K562 (cell line): ENCODE measurements around the gene GNAZ. TPM values are rescaled to one million over a fixed set of nuclear protein-coding genes. Genes with fewer than 3 reads are reported as not detected.
A peak's percentile ranks its signal among the peaks of the same experiment; 100 is the strongest.

Source experiments
- CBFA2T3 ChIP-seq: fragments of 450-650 bp; IDR thresholded peaks from 2 replicates; pipeline ENCODE4 v1.6.1; 2017
- LARP7 ChIP-seq: fragments of 450-650 bp; IDR thresholded peaks from 2 replicates; pipeline ENCODE4 v1.6.1; 2016
- SP2 ChIP-seq: IDR thresholded peaks from 2 replicates; pipeline ENCODE4 v1.6.1; 2011; ENCODE audit warnings: mild to moderate bottlenecking, low read depth, low read length, moderate library complexity; ENCODE audit not compliant: poor library complexity, severe bottlenecking; ENCODE audit errors: extremely low read depth
- ZBTB34 ChIP-seq: fragments of 250-450 bp; sonication (Bioruptor Pico); IDR thresholded peaks from 2 replicates; pipeline ENCODE4 v1.8.0; 2021; ENCODE audit warnings: mild to moderate bottlenecking, moderate library complexity
- ZC3H11A ChIP-seq: IDR thresholded peaks from 2 replicates; pipeline ENCODE4 v1.6.1; 2012; ENCODE audit warnings: low read depth, low read length, improper control_type of control experiment
- polyA plus RNA-seq, 8 experiments: library from polyadenylated mRNA; depleted of rRNA in 4 of 8; stranded (reverse) in 5 of 8; unstranded in 3 of 8; fragments of >200 nt; fragmentation: Nextera tagmentation in 2 of 8; fragmentation: Illumina TruSeq in 1 of 8; extraction: Ambion mirVana in 2 of 8; extraction: Trizol in 1 of 8; gene quantifications; 2 replicates each; pipeline versions ENCODE4 v1.2.1 to v1.2.3, GENCODE V29; 2011 to 2014; ENCODE audit warnings: inconsistent platforms in 1 of 8, missing spikeins in 1 of 8
- total RNA-seq, 7 experiments: library from RNA; depleted of rRNA in 6 of 7; stranded (reverse); fragments of >200 nt in 6 of 7; fragmentation: Illumina TruSeq in 2 of 7; extraction: Trizol in 2 of 7; gene quantifications; 2 replicates each; pipeline versions ENCODE4 v1.2.1 to v1.2.3, GENCODE V29; 2011 to 2021; ENCODE audit warnings: low replicate concordance in 1 of 7
- TF ChIP-seq, protein P1 (sequence below), 2 experiments: fragments of 450-650 bp in 1 of 2; sonication (generic) in 1 of 2; formaldehyde crosslinking in 1 of 2; IDR thresholded peaks; 2 replicates each; pipeline versions ENCODE4 v1.7.1 to v1.9.0; 2016 to 2022; ENCODE audit warnings: inconsistent platforms in 1 of 2, mild to moderate bottlenecking in 1 of 2, missing genetic modification reagents in 1 of 2
- TF ChIP-seq, protein P2 (sequence below): fragments of 450-650 bp; formaldehyde crosslinking; IDR thresholded peaks from 2 replicates; pipeline ENCODE4 v1.4.0; 2020; ENCODE audit warnings: mild to moderate bottlenecking
- TF ChIP-seq, protein P3 (sequence below): sonication (generic); formaldehyde crosslinking; IDR thresholded peaks from 2 replicates; pipeline ENCODE4 v1.8.0; 2022; ENCODE audit warnings: mild to moderate bottlenecking, missing genetic modification reagents
- TF ChIP-seq, protein P4 (sequence below): sonication (generic); formaldehyde crosslinking; IDR thresholded peaks from 2 replicates; pipeline ENCODE4 v1.8.0; 2022; ENCODE audit warnings: missing genetic modification reagents, mild to moderate bottlenecking, borderline replicate concordance

GNAZ gene
- total and polyA plus RNA-seq, 9 of the 15 experiments (the other 6 are each of a cell fraction or from before 2014, with no cell fraction given): 0.04 to 0.22 (median 0.13) TPM; not detected in 3

GRCh38 chr22:23100124-23100801 is 29.9 kb downstream of the GNAZ start (continued):
- TF ChIP-seq, protein P1, sequence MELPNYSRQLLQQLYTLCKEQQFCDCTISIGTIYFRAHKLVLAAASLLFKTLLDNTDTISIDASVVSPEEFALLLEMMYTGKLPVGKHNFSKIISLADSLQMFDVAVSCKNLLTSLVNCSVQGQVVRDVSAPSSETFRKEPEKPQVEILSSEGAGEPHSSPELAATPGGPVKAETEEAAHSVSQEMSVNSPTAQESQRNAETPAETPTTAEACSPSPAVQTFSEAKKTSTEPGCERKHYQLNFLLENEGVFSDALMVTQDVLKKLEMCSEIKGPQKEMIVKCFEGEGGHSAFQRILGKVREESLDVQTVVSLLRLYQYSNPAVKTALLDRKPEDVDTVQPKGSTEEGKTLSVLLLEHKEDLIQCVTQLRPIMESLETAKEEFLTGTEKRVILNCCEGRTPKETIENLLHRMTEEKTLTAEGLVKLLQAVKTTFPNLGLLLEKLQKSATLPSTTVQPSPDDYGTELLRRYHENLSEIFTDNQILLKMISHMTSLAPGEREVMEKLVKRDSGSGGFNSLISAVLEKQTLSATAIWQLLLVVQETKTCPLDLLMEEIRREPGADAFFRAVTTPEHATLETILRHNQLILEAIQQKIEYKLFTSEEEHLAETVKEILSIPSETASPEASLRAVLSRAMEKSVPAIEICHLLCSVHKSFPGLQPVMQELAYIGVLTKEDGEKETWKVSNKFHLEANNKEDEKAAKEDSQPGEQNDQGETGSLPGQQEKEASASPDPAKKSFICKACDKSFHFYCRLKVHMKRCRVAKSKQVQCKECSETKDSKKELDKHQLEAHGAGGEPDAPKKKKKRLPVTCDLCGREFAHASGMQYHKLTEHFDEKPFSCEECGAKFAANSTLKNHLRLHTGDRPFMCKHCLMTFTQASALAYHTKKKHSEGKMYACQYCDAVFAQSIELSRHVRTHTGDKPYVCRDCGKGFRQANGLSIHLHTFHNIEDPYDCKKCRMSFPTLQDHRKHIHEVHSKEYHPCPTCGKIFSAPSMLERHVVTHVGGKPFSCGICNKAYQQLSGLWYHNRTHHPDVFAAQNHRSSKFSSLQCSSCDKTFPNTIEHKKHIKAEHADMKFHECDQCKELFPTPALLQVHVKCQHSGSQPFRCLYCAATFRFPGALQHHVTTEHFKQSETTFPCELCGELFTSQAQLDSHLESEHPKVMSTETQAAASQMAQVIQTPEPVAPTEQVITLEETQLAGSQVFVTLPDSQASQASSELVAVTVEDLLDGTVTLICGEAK (IDR thresholded peaks at IDR 0.05): no peak
- TF ChIP-seq, protein P1 (CRISPR knock-in tag; IDR thresholded peaks at IDR 0.05): no peak; the same call in 1 of the 2 replicates
- TF ChIP-seq ZC3H11A (0 out of 2 replicates have a peak, but pooled peaks have one; percentile 19), SP2 (peak; percentile 1), LARP7 (no peak), ZBTB34 (no peak), CBFA2T3 (peak; percentile 73)
- TF ChIP-seq, protein P2, sequence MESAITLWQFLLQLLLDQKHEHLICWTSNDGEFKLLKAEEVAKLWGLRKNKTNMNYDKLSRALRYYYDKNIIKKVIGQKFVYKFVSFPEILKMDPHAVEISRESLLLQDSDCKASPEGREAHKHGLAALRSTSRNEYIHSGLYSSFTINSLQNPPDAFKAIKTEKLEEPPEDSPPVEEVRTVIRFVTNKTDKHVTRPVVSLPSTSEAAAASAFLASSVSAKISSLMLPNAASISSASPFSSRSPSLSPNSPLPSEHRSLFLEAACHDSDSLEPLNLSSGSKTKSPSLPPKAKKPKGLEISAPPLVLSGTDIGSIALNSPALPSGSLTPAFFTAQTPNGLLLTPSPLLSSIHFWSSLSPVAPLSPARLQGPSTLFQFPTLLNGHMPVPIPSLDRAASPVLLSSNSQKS (CRISPR knock-in tag): no peak
- TF ChIP-seq, protein P3, sequence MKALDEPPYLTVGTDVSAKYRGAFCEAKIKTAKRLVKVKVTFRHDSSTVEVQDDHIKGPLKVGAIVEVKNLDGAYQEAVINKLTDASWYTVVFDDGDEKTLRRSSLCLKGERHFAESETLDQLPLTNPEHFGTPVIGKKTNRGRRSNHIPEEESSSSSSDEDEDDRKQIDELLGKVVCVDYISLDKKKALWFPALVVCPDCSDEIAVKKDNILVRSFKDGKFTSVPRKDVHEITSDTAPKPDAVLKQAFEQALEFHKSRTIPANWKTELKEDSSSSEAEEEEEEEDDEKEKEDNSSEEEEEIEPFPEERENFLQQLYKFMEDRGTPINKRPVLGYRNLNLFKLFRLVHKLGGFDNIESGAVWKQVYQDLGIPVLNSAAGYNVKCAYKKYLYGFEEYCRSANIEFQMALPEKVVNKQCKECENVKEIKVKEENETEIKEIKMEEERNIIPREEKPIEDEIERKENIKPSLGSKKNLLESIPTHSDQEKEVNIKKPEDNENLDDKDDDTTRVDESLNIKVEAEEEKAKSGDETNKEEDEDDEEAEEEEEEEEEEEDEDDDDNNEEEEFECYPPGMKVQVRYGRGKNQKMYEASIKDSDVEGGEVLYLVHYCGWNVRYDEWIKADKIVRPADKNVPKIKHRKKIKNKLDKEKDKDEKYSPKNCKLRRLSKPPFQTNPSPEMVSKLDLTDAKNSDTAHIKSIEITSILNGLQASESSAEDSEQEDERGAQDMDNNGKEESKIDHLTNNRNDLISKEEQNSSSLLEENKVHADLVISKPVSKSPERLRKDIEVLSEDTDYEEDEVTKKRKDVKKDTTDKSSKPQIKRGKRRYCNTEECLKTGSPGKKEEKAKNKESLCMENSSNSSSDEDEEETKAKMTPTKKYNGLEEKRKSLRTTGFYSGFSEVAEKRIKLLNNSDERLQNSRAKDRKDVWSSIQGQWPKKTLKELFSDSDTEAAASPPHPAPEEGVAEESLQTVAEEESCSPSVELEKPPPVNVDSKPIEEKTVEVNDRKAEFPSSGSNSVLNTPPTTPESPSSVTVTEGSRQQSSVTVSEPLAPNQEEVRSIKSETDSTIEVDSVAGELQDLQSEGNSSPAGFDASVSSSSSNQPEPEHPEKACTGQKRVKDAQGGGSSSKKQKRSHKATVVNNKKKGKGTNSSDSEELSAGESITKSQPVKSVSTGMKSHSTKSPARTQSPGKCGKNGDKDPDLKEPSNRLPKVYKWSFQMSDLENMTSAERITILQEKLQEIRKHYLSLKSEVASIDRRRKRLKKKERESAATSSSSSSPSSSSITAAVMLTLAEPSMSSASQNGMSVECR (CRISPR knock-in tag): no peak
- TF ChIP-seq, protein P4, sequence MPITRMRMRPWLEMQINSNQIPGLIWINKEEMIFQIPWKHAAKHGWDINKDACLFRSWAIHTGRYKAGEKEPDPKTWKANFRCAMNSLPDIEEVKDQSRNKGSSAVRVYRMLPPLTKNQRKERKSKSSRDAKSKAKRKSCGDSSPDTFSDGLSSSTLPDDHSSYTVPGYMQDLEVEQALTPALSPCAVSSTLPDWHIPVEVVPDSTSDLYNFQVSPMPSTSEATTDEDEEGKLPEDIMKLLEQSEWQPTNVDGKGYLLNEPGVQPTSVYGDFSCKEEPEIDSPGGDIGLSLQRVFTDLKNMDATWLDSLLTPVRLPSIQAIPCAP: no peak
